IPS-NIHi7 (cell line): ENCODE measurements around the gene BGN.

Experiments
- DNase-seq: peaks from one replicate; pipeline ENCODE4 v3.0.0; 2012; ENCODE audit warnings: mixed read lengths; ENCODE audit errors: extremely low spot score

BGN gene

GRCh38 chrX:153482376-153483015, 12.3 kb upstream of the BGN start:
- DNase-seq = no peak

DNA sequence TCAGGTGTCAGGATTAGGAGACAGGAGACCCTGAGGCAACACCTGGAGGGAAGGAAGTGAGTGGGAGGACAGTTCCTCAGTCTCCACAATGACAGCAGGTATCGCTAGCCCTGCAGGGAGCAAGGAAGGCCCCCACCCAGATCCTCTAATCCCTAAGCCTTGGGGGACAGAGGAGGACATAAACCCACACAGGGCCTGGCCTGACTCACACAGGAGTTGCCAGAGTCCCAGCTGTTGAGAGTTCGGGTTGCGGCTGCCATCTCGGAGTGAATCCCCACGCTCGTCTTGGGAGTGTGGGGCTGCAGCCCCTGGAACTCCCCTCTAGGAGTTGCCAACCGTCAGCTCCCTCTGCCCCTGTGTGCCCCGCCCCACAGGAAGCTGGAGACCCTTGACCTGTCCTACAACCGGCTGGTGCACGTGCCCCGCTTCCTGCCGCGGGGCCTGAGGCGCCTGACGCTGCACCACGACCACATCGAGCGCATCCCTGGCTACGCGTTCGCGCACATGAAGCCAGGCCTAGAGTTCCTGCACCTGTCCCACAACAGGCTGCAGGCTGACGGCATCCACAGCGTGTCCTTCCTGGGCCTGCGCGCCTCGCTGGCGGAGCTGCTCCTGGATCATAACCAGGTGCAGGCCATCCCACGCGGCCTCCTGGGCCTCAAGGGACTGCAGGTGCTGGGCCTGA, 9.2 kb upstream of the BGN start:
- DNase-seq = no peak

DNA sequence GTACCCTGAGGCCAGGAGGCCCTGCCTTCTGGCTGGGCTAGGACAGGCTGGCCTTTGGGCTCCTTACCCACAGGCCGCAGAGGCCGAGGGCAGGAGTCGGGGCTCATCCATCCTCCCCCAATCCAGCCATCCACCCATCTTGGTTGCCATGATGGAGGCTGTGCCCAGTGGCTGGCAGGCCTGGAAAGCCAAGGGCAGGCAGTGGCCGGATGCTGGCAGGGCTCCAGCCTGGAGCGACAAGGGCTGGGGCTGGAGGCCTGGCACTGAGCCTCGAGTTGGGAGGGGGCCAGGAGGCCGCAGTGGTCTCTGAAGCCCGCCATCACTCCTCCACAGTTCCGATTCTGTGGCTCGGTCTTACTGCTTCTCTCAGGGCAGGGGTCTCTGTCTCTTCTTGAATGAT, 8.6 kb upstream of the BGN start:
- DNase-seq = no peak

GRCh38 chrX:153487590-153488071, 7.1 kb upstream of the BGN start:
- no peak for DNase-seq

DNA sequence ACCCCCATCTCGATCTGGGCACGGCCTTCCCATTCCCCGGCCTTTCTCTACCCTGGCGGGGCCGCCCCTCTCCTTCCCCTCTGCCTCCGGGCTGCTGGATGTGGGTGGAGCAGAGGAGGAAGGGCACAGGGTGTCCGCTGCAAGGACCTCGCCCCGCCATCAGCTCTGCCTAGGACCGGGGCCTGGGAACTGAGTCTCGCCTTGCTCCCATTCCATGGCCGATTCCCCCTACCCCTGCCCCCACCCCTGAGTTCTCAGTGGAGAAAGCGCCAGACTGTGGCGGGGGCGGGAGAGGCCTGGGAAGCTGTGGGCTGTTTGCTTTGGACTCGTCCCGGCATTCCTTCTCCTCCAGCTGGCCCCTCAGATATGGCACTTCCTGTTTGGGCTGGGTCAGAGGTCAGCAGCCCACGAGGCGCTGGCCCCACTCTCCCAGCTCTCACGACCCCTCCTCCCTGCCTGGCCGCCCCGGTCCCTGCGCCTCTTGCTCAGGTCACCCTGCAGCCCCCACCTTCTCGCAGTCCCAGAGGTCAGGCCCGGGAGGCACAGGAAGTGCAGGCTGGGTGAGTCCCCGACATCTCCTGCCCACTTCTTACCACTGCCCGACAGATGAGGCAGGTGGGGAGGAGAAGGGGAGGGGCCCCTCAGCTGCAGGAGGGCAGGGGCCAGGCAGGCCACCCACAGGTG, 6.4 kb upstream of the BGN start:
- DNase-seq = no peak

GRCh38 chrX:153490217-153490930, 4.4 kb upstream of the BGN start:
- DNase-seq = no peak

GRCh38 chrX:153491351-153491914, 3.3 kb upstream of the BGN start:
- no peak for DNase-seq

- DNase-seq = no peak
Observed at GRCh38 chrX:153491918-153492317, 2.9 kb upstream of the BGN start.

GRCh38 chrX:153492543-153492942, 2.2 kb upstream of the BGN start:
- no peak for DNase-seq

- no peak for DNase-seq
Observed at GRCh38 chrX:153493085-153493484, 1.7 kb upstream of the BGN start.

GRCh38 chrX:153494061-153494460, 719 bp upstream of the BGN start:
- no peak for DNase-seq

- no peak for DNase-seq
Observed at GRCh38 chrX:153495362-153495751, 577 bp downstream of the BGN start.

DNA sequence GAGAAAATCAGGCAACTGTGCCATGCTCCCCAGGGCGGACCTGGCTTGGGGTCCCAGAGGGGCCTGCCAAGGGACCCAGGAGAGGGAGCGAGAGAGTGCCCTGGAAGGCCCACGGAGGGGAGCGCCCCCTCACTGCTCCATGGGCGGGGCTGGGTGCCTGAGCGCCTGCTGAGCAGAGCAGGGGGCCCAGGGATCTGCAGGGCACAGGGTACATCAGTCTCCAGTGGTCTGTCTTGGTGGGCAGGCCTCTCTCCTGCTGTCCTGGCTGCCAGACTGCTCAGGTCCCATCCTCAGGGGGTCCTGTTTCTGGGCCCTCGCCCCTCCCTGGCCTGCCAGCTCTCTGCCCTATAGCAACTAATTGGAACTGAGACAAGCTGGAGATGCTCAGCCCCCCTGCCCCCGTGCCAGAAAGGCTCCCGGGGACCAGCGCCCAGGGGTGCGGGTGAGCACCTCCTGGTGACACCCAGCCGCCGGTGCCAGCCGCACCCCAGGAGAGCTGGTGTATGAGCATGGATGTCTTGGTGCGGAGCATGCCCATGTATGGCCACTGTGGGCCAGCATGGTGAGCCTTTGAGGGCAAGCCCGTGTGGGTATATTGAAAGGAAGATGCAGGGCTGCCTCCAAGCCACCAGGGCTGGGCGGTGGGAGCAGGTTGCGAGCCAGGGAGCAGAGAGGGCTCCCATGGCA, 1.3 kb downstream of the BGN start:
- no peak for DNase-seq

GRCh38 chrX:153496590-153496959, 1.8 kb downstream of the BGN start:
- DNase-seq = no peak

- no peak for DNase-seq
Observed at GRCh38 chrX:153498453-153498852, 3.7 kb downstream of the BGN start.

DNA sequence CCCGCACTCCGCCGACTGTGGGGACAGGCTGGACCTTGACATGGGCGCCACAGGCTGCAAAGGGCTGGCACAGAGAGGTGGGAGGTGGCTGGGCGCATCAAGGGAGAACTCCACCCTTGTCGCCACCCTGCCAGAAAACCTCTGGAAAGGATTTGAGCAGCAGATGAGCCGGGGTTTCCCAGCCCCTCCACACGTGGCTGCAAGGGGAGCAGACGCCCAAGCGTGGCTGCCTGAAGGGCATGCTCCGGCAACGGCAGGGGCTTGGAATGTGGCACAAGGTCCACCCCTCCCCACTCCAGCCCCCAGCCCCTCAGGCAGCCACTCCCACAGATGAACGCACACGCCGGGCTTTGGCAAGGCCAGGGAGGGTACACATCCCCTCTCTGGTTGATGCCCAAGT, 4.6 kb downstream of the BGN start:
- DNase-seq = no peak

GRCh38 chrX:153499876-153500275, 5.1 kb downstream of the BGN start:
- DNase-seq = no peak

DNA sequence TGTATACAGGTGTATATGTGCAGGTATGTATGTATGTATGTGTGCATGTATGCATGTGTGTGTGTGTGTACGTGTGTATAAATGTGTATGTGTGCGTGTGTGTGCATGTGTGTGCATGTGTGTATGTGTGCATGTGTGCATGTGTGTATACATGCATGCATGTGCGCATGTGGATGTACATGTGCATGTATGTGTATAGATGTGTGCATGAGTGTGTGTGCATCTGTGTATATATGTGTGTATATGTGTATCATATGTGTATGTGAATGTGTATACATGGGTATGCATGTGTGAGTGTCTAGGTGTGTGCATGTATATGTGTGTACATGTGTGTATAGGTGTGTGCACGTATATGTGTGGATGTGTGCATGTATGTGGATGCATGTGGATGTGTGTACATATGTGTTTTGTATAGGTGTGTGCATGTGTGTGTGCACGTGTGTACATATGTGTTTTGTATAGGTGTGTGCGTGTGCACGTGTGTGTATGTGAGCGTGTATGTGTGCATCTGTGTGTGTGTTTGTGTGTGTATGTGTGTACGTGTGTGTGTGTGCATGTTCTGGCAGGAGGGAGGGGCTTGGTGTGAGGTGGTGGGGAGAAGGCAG, 6.0 kb downstream of the BGN start:
- DNase-seq = no peak

DNA sequence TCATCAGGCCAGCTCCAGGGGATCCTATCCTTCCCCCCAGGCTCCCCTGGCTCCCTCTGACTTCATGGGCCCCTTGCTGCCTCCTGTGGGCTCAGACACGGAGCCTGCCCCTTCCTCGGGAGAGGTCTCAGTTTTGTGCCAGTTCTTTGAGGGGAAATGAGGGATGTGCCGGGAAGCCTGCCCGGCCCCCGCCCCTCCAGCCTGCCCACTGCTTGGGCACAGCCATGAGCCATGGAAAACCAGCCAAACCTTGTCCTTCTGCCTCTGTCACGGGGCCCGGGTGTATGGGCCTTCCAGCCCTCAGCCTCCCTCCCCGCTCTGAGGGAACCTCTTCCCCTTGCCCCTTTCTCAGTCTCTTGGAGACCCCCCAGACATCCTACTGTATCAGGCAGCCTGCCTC, 6.8 kb downstream of the BGN start:
- no peak for DNase-seq

- no peak for DNase-seq
Observed at GRCh38 chrX:153502131-153502530, 7.4 kb downstream of the BGN start.

GRCh38 chrX:153502796-153503195, 8.0 kb downstream of the BGN start:
- no peak for DNase-seq
